Testis (tissue), 2 donors: ENCODE results near the gene GAS1.

Experiments
- POLR2A ChIP-seq: fragments of 450-650 bp; IDR thresholded peaks from one replicate; pipeline ENCODE4 v1.6.1; 2017; ENCODE audit warnings: antibody characterized with exemption, mild to moderate bottlenecking, moderate library complexity
- TF ChIP-seq, protein P1 (sequence below), 3 experiments: fragments of 450-650 bp in 2 of 3; fragments of 200-600 bp in 1 of 3; sonication (generic) in 1 of 3; IDR thresholded peaks; one replicate each; pipeline ENCODE4 v1.5.1; 2016 to 2019; ENCODE audit warnings: antibody characterized with exemption in 3 of 3, mild to moderate bottlenecking in 2 of 3, moderate library complexity in 1 of 3

DNA sequence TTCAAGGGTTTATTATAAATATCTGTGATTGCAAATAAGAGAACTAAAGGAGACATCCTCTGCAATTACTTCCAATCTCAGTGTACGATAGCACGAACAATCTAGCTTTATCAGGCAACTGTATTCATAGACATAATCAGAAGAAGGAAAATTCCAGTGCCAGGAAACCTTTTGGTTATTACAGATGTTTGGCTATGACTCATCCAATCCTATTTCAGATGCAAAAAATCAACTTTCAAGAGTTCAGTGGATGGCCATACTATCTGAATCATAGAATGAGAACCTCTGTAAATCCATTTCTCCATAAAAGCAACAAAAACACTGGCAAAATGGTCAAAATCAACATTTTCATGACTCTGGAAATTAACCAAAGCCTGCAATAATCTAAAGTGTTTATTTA, 37.9 kb downstream of the GAS1 start:
- TF ChIP-seq, protein P1, sequence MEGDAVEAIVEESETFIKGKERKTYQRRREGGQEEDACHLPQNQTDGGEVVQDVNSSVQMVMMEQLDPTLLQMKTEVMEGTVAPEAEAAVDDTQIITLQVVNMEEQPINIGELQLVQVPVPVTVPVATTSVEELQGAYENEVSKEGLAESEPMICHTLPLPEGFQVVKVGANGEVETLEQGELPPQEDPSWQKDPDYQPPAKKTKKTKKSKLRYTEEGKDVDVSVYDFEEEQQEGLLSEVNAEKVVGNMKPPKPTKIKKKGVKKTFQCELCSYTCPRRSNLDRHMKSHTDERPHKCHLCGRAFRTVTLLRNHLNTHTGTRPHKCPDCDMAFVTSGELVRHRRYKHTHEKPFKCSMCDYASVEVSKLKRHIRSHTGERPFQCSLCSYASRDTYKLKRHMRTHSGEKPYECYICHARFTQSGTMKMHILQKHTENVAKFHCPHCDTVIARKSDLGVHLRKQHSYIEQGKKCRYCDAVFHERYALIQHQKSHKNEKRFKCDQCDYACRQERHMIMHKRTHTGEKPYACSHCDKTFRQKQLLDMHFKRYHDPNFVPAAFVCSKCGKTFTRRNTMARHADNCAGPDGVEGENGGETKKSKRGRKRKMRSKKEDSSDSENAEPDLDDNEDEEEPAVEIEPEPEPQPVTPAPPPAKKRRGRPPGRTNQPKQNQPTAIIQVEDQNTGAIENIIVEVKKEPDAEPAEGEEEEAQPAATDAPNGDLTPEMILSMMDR (IDR thresholded peaks at IDR 0.05) = no peak
- no peak for TF ChIP-seq POLR2A
